Measurements from ENCODE around the gene UGT1A6. TPM values are rescaled to one million over a fixed set of nuclear protein-coding genes. Genes with fewer than 3 reads are reported as not detected.

Gene UGT1A6
- polyA plus RNA-seq, 1 of the 3 experiments (the other 2 are of a cell fraction): not detected

GRCh38 chr2:233760043-233760442 is 67.4 kb downstream of the UGT1A6 start, which contains the start of gene UGT1A1:
UGT1A1 (plus strand) TSS chr2:233760270; CDS start chr2:233760288, 18 bp downstream.
- H3K79me2 ChIP-seq (ENCODE audit: insufficient read depth): no peaks in the 10 kb centered on the region
- CTCF ChIA-PET: no interaction called here
- WGBS (ENCODE audit: low lambda C conversion rate): 83% methylated on average over 6 of the region's 6 CpGs

GRCh38 chr2:233761040-233761769 is 68.5 kb downstream of the UGT1A6 start:
- Histone ChIP-seq H3K9me3 (no peaks in the 10 kb centered on the region), H2AFZ (ENCODE audit: low read depth) (no peak overlapping the region), H3K27me3 (ENCODE audit: insufficient read depth) (no peaks in the 10 kb centered on the region), H3K79me2 (ENCODE audit: insufficient read depth) (no peaks in the 10 kb centered on the region), H3K4me1 (ENCODE audit: control insufficient read depth in 1 of 2, insufficient read depth in 2 of 2, low read depth in 1 of 2, low read length in 1 of 2) (no peaks in the 10 kb centered on the region), H3K4me2 (no peak overlapping the region), H3K36me3 (replicated peaks in 1 of 2; ENCODE audit: control insufficient read depth in 1 of 2, insufficient read depth in 2 of 2, low read length in 1 of 2) (no peaks in the 10 kb centered on the region), H3F3A (replicated peaks; ENCODE audit: insufficient read depth) (no peaks in the 10 kb centered on the region), H3K27ac (ENCODE audit: low read depth in 2 of 2, low read length in 1 of 2) (no peak overlapping the region), H3K9ac (no peak overlapping the region), H3K9me2 (no peaks in the 10 kb centered on the region), H4K20me1 (ENCODE audit: insufficient read depth) (no peaks in the 10 kb centered on the region), H3K4me3 (ENCODE audit: low read depth in 2 of 2, low read length in 1 of 2) (no peak overlapping the region)
- no peak for DNase-seq
- WGBS (ENCODE audit: low lambda C conversion rate): 33% methylated on average over 4 of the region's 4 CpGs
- ChIA-PET POLR2A (no interaction called here), CTCF (no interaction called here)
- TF ChIP-seq USF1 (IDR thresholded peaks at IDR 0.05; ENCODE audit: borderline replicate concordance, low read depth) (no peak), RXRA (IDR thresholded peaks at IDR 0.05; ENCODE audit: borderline replicate concordance, low read depth) (no peak), SMC3 (IDR thresholded peaks at IDR 0.05; ENCODE audit: low read depth, low read length) (no peak), CTCF (IDR thresholded peaks at IDR 0.05) (no peak), JUND (IDR thresholded peaks at IDR 0.05) (no peak), TCF12 (IDR thresholded peaks at IDR 0.05) (no peak), CHD2 (IDR thresholded peaks at IDR 0.05; ENCODE audit: low read length, partially characterized antibody) (no peak), EP300 (IDR thresholded peaks at IDR 0.05; ENCODE audit: borderline replicate concordance in 1 of 2, low read depth in 1 of 2, low read length in 1 of 2) (no peak), RCOR1 (IDR thresholded peaks at IDR 0.05; ENCODE audit: low read length) (no peak), USF2 (IDR thresholded peaks at IDR 0.05; ENCODE audit: borderline replicate concordance, low read depth, low read length) (no peak)

More at GRCh38 chr2:233760043-233760442, 67.4 kb downstream of the UGT1A6 start, which contains the start of gene UGT1A1:
- Histone ChIP-seq H3F3A (replicated peaks; ENCODE audit: insufficient read depth) (no peaks in the 10 kb centered on the region), H3K4me1 (ENCODE audit: control insufficient read depth in 1 of 2, insufficient read depth in 2 of 2, low read depth in 1 of 2, low read length in 1 of 2) (no peaks in the 10 kb centered on the region), H4K20me1 (ENCODE audit: insufficient read depth) (no peaks in the 10 kb centered on the region), H3K9me2 (no peaks in the 10 kb centered on the region), H3K9me3 (no peaks in the 10 kb centered on the region), H3K27me3 (ENCODE audit: insufficient read depth) (no peaks in the 10 kb centered on the region), H3K27ac (ENCODE audit: low read depth in 2 of 2, low read length in 1 of 2) (no peak within 1 kb of the TSS), H3K4me2 (no peak within 1 kb of the TSS), H3K4me3 (ENCODE audit: low read depth in 2 of 2, low read length in 1 of 2) (no peak within 1 kb of the TSS), H2AFZ (ENCODE audit: low read depth) (no peak within 1 kb of the TSS), H3K9ac (no peak within 1 kb of the TSS), H3K36me3 (replicated peaks in 1 of 2; ENCODE audit: control insufficient read depth in 1 of 2, insufficient read depth in 2 of 2, low read length in 1 of 2) (no peaks in the 10 kb centered on the region)
- TF ChIP-seq MEF2A (IDR thresholded peaks at IDR 0.05; ENCODE audit: borderline replicate concordance, low read depth) (no peak), USF1 (IDR thresholded peaks at IDR 0.05; ENCODE audit: borderline replicate concordance, low read depth) (no peak), SIN3A (IDR thresholded peaks at IDR 0.05; ENCODE audit: borderline replicate concordance, low read depth, low read length) (no peak), MXI1 (IDR thresholded peaks at IDR 0.05; ENCODE audit: low read depth, low read length) (no peak), FOXM1 (IDR thresholded peaks at IDR 0.05; ENCODE audit: low read depth) (no peak), NRF1 (IDR thresholded peaks at IDR 0.05; ENCODE audit: low read depth, low read length) (no peak), MAX (IDR thresholded peaks at IDR 0.05; ENCODE audit: low read depth) (no peak), RAD21 (IDR thresholded peaks at IDR 0.05; ENCODE audit: low read length) (no peak), ZBTB33 (IDR thresholded peaks at IDR 0.05; ENCODE audit: borderline replicate concordance, low read depth) (no peak), EP300 (IDR thresholded peaks at IDR 0.05; ENCODE audit: borderline replicate concordance in 1 of 2, low read depth in 1 of 2, low read length in 1 of 2) (no peak), GABPA (IDR thresholded peaks at IDR 0.05; ENCODE audit: low read depth) (no peak)
- no peak for DNase-seq
- POLR2A ChIA-PET: no interaction called here

All from SK-N-SH (cell line).